H1 (cell line): ENCODE measurements around the gene MAST1. TPM values are rescaled to one million over a fixed set of nuclear protein-coding genes. Genes with fewer than 3 reads are reported as not detected.

Source experiments
- ASH2L ChIP-seq: fragments of 200-600, 300-600 bp; sonication (generic); IDR thresholded peaks from one replicate; pipeline ENCODE4 v1.7.1; 2017; ENCODE audit warnings: low read length
- BCL11A ChIP-seq, 2 experiments: IDR thresholded peaks; one replicate each; pipeline ENCODE4 v1.6.1; 2011; ENCODE audit warnings: low read depth in 2 of 2, low read length in 2 of 2, mild to moderate bottlenecking in 2 of 2
- CBX5 ChIP-seq: fragments of 300-800, 300-1000 bp; sonication (generic); IDR thresholded peaks from 2 replicates; pipeline ENCODE4 v1.7.1; 2016; ENCODE audit warnings: antibody characterized with exemption, low read length, low read depth
- CBX8 ChIP-seq: fragments of 300-800, 300-1000 bp; sonication (generic); IDR thresholded peaks from 2 replicates; pipeline ENCODE4 v1.7.1; 2016; ENCODE audit warnings: low read depth, low read length, borderline replicate concordance
- CHD1 ChIP-seq: IDR thresholded peaks from 2 replicates; pipeline ENCODE4 v1.6.1; 2012; ENCODE audit warnings: low read depth, low read length, improper control_type of control experiment
- CREB1 ChIP-seq: IDR thresholded peaks from 2 replicates; pipeline ENCODE4 v1.6.1; 2012; ENCODE audit warnings: inconsistent platforms
- EGR1 ChIP-seq: IDR thresholded peaks from 2 replicates; pipeline ENCODE4 v1.6.1; 2011; ENCODE audit warnings: low read depth, low read length, borderline replicate concordance
- EZH2 ChIP-seq: fragments of 200-600 bp; sonication (generic); IDR thresholded peaks from 2 replicates; pipeline ENCODE4 v1.7.1; 2012; ENCODE audit warnings: low read depth, mild to moderate bottlenecking, moderate library complexity, low read length, inconsistent platforms; ENCODE audit not compliant: severe bottlenecking
- GTF2F1 ChIP-seq: IDR thresholded peaks from 2 replicates; pipeline ENCODE4 v1.6.1; 2012; ENCODE audit warnings: low read depth, low read length, improper control_type of control experiment, borderline replicate concordance
- JUN ChIP-seq: IDR thresholded peaks from 2 replicates; pipeline ENCODE4 v1.6.1; 2011; ENCODE audit warnings: low read depth, mild to moderate bottlenecking, improper control_type of control experiment, low read length
- MAFK ChIP-seq: IDR thresholded peaks from 2 replicates; pipeline ENCODE4 v1.6.1; 2012; ENCODE audit warnings: low read depth, mild to moderate bottlenecking, improper control_type of control experiment, low read length
- PHF8 ChIP-seq: fragments of 200-600 bp; sonication (generic); conservative IDR thresholded peaks from 2 replicates; pipeline ENCODE4 v1.7.1; 2012; ENCODE audit warnings: low read depth, mild to moderate bottlenecking, inconsistent platforms, low read length, moderate library complexity
- SP2 ChIP-seq: IDR thresholded peaks from 2 replicates; pipeline ENCODE4 v1.6.1; 2012; ENCODE audit warnings: mild to moderate bottlenecking, low read length, inconsistent platforms
- SP4 ChIP-seq: IDR thresholded peaks from 2 replicates; pipeline ENCODE4 v1.6.1; 2012; ENCODE audit warnings: low read length, inconsistent platforms
- TAF1 ChIP-seq: IDR thresholded peaks from 2 replicates; pipeline ENCODE4 v1.6.1; 2011; ENCODE audit warnings: mild to moderate bottlenecking, low read depth, low read length
- TBP ChIP-seq: IDR thresholded peaks from 2 replicates; pipeline ENCODE4 v1.6.1; 2011; ENCODE audit warnings: low read depth, low read length, improper control_type of control experiment
- TCF12 ChIP-seq: IDR thresholded peaks from 2 replicates; pipeline ENCODE4 v1.6.1; 2011; ENCODE audit warnings: low read depth, mild to moderate bottlenecking, low read length
- polyA plus RNA-seq, 7 experiments: library from polyadenylated mRNA; depleted of rRNA in 3 of 7; stranded (reverse) in 5 of 7; unstranded in 2 of 7; fragments of >200 nt in 5 of 7; fragments of 200-250 nt in 2 of 7; gene quantifications; 1 replicate in 5 of 7; 2 replicates in 1 of 7; 4 replicates in 1 of 7; pipeline versions ENCODE4 v1.2.1 to v1.2.3, GENCODE V29; 2011 to 2013; ENCODE audit warnings: missing spikeins in 2 of 7, mixed read lengths in 2 of 7
- total RNA-seq: library from RNA; stranded (reverse); fragmentation: NEBNext Ultra II Directional; extraction: Animal tissue kit (Norgen Biotek cat#: 25700); gene quantifications from 2 replicates; pipeline ENCODE4 v1.2.1, GENCODE V29; 2021
- TF ChIP-seq, protein P1 (sequence below): IDR thresholded peaks from 2 replicates; pipeline ENCODE4 v1.6.1; 2011; ENCODE audit warnings: low read depth, mild to moderate bottlenecking, low read length; ENCODE audit not compliant: insufficient read depth
- TF ChIP-seq, protein P2 (sequence below): IDR thresholded peaks from 2 replicates; pipeline ENCODE4 v1.6.1; 2011; ENCODE audit warnings: low read length, improper control_type of control experiment
- TF ChIP-seq, protein P3 (sequence below): IDR thresholded peaks from 2 replicates; pipeline ENCODE4 v1.6.1; 2012; ENCODE audit warnings: inconsistent platforms
- TF ChIP-seq, protein P4 (sequence below): IDR thresholded peaks from 2 replicates; pipeline ENCODE4 v1.6.1; 2012; ENCODE audit warnings: low read length, inconsistent platforms

MAST1 gene
- total and polyA plus RNA-seq, 2 of the 8 experiments (the other 6 are each of a cell fraction or from before 2014, with no cell fraction given): 15.6 to 28.3 TPM

DNA sequence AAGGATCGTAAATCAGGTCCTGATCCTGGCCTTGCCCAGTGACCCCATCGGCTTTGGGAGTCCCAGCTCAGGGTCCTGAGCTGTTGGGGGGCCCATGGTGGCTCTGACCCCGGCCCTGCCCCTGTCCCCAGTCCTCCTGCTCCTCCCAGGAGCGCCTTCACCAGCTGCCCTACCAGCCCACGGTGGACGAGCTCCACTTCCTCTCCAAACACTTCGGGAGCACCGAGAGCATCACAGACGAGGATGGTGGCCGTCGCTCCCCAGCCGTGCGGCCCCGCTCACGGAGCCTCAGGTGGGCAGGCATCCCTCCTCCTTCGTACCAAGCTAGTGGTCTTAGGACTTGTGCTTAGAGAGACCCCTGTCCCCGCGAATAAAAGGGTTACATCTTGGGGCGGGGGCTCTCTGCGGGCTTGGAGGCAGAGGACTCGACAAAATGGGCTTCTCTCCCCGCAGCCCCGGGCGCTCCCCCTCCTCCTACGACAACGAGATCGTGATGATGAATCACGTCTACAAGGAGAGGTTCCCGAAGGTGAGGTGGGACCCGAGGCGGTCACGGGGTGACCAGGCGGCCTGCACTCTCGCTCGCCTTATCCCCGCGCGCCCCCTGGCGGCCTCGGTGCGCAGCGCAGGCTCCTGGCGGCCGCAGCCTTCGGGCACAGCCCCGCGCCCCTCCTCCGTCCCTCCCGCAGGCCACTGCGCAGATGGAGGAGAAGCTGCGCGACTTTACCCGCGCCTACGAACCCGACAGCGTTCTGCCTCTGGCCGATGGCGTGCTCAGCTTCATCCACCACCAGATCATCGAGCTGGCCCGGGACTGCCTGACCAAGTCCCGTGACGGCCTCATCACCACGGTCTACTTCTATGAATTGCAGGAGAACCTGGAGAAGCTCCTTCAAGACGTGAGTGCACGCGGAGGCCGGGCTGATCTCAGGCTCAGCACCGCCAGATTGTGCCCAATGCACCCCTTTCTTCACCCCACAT lies 9.1 kb downstream of the MAST1 start (continued):
- TF ChIP-seq MAFK (no peak), ASH2L (peak; percentile 16), SP4 (peak; percentile 58; the same call in 1 of the 2 replicates), SP2 (no peak), CBX5 (no peak), TAF1 (no peak), CHD1 (no peak), PHF8 (no peak), TCF12 (no peak), BCL11A (IDR thresholded peaks at IDR 0.05; ENCODE audit: low read depth in 2 of 2, low read length in 2 of 2) (no peak), CBX8 (no peak), EGR1 (no peak), GTF2F1 (no peak), JUN (no peak), TBP (no peak), CREB1 (peak; percentile 78), EZH2 (no peak)
- TF ChIP-seq, protein P1, sequence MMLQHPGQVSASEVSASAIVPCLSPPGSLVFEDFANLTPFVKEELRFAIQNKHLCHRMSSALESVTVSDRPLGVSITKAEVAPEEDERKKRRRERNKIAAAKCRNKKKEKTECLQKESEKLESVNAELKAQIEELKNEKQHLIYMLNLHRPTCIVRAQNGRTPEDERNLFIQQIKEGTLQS: peak; percentile 46; the same call in 1 of the 2 replicates
- TF ChIP-seq, protein P2, sequence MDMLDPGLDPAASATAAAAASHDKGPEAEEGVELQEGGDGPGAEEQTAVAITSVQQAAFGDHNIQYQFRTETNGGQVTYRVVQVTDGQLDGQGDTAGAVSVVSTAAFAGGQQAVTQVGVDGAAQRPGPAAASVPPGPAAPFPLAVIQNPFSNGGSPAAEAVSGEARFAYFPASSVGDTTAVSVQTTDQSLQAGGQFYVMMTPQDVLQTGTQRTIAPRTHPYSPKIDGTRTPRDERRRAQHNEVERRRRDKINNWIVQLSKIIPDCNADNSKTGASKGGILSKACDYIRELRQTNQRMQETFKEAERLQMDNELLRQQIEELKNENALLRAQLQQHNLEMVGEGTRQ: peak; percentile 67
- TF ChIP-seq, protein P3, sequence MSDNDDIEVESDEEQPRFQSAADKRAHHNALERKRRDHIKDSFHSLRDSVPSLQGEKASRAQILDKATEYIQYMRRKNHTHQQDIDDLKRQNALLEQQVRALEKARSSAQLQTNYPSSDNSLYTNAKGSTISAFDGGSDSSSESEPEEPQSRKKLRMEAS: peak; percentile 76
- TF ChIP-seq, protein P4, sequence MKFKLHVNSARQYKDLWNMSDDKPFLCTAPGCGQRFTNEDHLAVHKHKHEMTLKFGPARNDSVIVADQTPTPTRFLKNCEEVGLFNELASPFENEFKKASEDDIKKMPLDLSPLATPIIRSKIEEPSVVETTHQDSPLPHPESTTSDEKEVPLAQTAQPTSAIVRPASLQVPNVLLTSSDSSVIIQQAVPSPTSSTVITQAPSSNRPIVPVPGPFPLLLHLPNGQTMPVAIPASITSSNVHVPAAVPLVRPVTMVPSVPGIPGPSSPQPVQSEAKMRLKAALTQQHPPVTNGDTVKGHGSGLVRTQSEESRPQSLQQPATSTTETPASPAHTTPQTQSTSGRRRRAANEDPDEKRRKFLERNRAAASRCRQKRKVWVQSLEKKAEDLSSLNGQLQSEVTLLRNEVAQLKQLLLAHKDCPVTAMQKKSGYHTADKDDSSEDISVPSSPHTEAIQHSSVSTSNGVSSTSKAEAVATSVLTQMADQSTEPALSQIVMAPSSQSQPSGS: no peak
